Lung (tissue), 12 donors: Measurements from ENCODE around the gene MOB3B. TPM values are rescaled to one million over a fixed set of nuclear protein-coding genes. Genes with fewer than 3 reads are reported as not detected.

Experiments used
- ATAC-seq: fragments of 200-7000 bp; cut with Tn5 transposase; one replicate; pipeline ENCODE4 v1.9.1; 2020; ENCODE audit warnings: moderate number of reproducible peaks; ENCODE audit not compliant: insufficient read depth, low FRiP score
- DNase-seq, 3 donors: peaks; one replicate each; pipeline ENCODE4 v3.0.0-alpha.2; 2013 to 2017
- H3K27ac ChIP-seq, 2 donors: one replicate each; pipeline ENCODE4 v1.5.1; 2013; ENCODE audit warnings: mild to moderate bottlenecking in 2 of 2, moderate library complexity in 2 of 2, control low read depth in 1 of 2, inconsistent platforms in 1 of 2, low read depth in 1 of 2, low read length in 1 of 2
- H3K27me3 ChIP-seq, 3 donors: one replicate each; pipeline ENCODE4 v1.5.1; 2013; ENCODE audit warnings: low read length in 2 of 3; ENCODE audit not compliant: control insufficient read depth in 3 of 3, insufficient read depth in 3 of 3
- H3K36me3 ChIP-seq, 4 donors: one replicate each; pipeline ENCODE4 v1.5.1; 2013; ENCODE audit warnings: low read length in 4 of 4, mild to moderate bottlenecking in 1 of 4, moderate library complexity in 1 of 4; ENCODE audit not compliant: control insufficient read depth in 4 of 4, insufficient read depth in 4 of 4
- H3K4me1 ChIP-seq, 5 donors: one replicate each; pipeline ENCODE4 v1.5.1; 2013; ENCODE audit warnings: low read length in 5 of 5, mild to moderate bottlenecking in 2 of 5, moderate library complexity in 1 of 5; ENCODE audit not compliant: control insufficient read depth in 5 of 5, insufficient read depth in 5 of 5
- H3K4me3 ChIP-seq: one replicate; pipeline ENCODE4 v1.5.1; 2013; ENCODE audit warnings: mild to moderate bottlenecking, control low read depth, moderate library complexity
- H3K9ac ChIP-seq, 2 donors: one replicate each; pipeline ENCODE4 v1.5.1; 2013; ENCODE audit warnings: low read length in 2 of 2, control low read depth in 1 of 2; ENCODE audit not compliant: insufficient read depth in 1 of 2
- H3K9me3 ChIP-seq, 4 donors: one replicate each; pipeline ENCODE4 v1.5.1; 2013; ENCODE audit warnings: low read length in 3 of 4, mild to moderate bottlenecking in 1 of 4, moderate library complexity in 1 of 4; ENCODE audit not compliant: control insufficient read depth in 4 of 4, insufficient read depth in 3 of 4
- CTCF ChIP-seq: IDR thresholded peaks from 2 replicates; pipeline ENCODE4 v1.5.1; 2012; ENCODE audit warnings: mild to moderate bottlenecking; ENCODE audit errors: control extremely low read depth, extremely low read depth
- WGBS, 2 donors: extraction: QIAGEN DNeasy Blood & Tissue Kit; methylation state at CpG; one replicate each; pipeline ENCODE4 v1.1.7; 2013; 5-methylcytosine and 5-hydroxymethylcytosine counted together
- polyA plus RNA-seq, 2 donors: library from polyadenylated mRNA; stranded (reverse); fragments of 200-250 nt; gene quantifications; one replicate each; pipeline ENCODE4 v1.2.1, GENCODE V29; 2013
- total RNA-seq, 2 donors: library from RNA; depleted of rRNA in 1 of 2; stranded (reverse); fragments of >200 nt in 1 of 2; gene quantifications; one replicate each; pipeline ENCODE4 v1.2.1, GENCODE V29; 2014 to 2021
- donor health status: control.
- donor health status: control.
- donor health status: Bipolar disorder and iron deficiency.
- donor health status: healthy.
- donor health status: DM: yes; HTN: yes; CAD: no.

MOB3B gene
- total and polyA plus RNA-seq, 4 donors: 1.6 to 12.9 (median 6.4) TPM

- Histone ChIP-seq H3K27ac (no peak overlapping the region), H3K4me3 (no peak overlapping the region), H3K36me3 (no peaks in the 10 kb centered on the region), H3K9me3 (no peaks in the 10 kb centered on the region), H3K9ac (no peak overlapping the region), H3K27me3 (no peaks in the 10 kb centered on the region), H3K4me1 (no peaks in the 10 kb centered on the region)
- no peak for ATAC-seq
- no peak for TF ChIP-seq CTCF
- WGBS, 2 donors: 78 to 88% methylated on average over 8 of the region's 8 CpGs
- no peak for DNase-seq
Measured at GRCh38 chr9:27291292-27291691, 238.3 kb downstream of the MOB3B start.

- 83 to 91% methylated on average over 7 of the region's 7 CpGs for WGBS, 2 donors
- no peak overlapping the region for H3K4me3 ChIP-seq
Measured at GRCh38 chr9:27282269-27282668, 247.3 kb downstream of the MOB3B start.

GRCh38 chr9:27280860-27281259 lies 248.8 kb downstream of the MOB3B start:
- H3K36me3 ChIP-seq: no peaks in the 10 kb centered on the region
- no peak overlapping the region for H3K4me3 ChIP-seq
- DNase-seq: peak in 1 of 3 donors; percentile 9
- 16 to 19% methylated on average over 5 of the region's 5 CpGs for WGBS, 2 donors
- peaks cover 0 to 4% (median 0%) of the 10 kb centered on the region in 5 donors for H3K4me1 ChIP-seq
- H3K27me3 ChIP-seq: no peaks in the 10 kb centered on the region
- no peaks in the 10 kb centered on the region for H3K9me3 ChIP-seq
- peak; percentile 63 for ATAC-seq
- no peak overlapping the region for H3K9ac ChIP-seq
- H3K27ac ChIP-seq: no peak overlapping the region
- TF ChIP-seq CTCF: no peak

More at GRCh38 chr9:27282269-27282668, 247.3 kb downstream of the MOB3B start:
- Histone ChIP-seq H3K4me1 (peaks cover 0 to 3% (median 0%) of the 10 kb centered on the region in 5 donors), H3K36me3 (no peaks in the 10 kb centered on the region), H3K9ac (no peak overlapping the region), H3K9me3 (no peaks in the 10 kb centered on the region), H3K27me3 (no peaks in the 10 kb centered on the region), H3K27ac (no peak overlapping the region)
- DNase-seq (no peak), ATAC-seq (no peak)
- TF ChIP-seq CTCF: no peak

- ATAC-seq (no peak), DNase-seq (no peak)
- no peak overlapping the region for H3K9ac ChIP-seq
- peaks cover 0 to 4% (median 0%) of the 10 kb centered on the region in 5 donors for H3K4me1 ChIP-seq
- H3K27me3 ChIP-seq: no peaks in the 10 kb centered on the region
- H3K4me3 ChIP-seq: no peak overlapping the region
- no peaks in the 10 kb centered on the region for H3K9me3 ChIP-seq
- WGBS, 2 donors: 92 to 95% methylated on average over 16 of the region's 16 CpGs
- no peak for TF ChIP-seq CTCF
- no peak overlapping the region for H3K27ac ChIP-seq
- H3K36me3 ChIP-seq: no peaks in the 10 kb centered on the region
Measured at GRCh38 chr9:27280249-27280648, 249.4 kb downstream of the MOB3B start.
